ENCODE measurements around the gene LMLN.

LMLN gene

DNA sequence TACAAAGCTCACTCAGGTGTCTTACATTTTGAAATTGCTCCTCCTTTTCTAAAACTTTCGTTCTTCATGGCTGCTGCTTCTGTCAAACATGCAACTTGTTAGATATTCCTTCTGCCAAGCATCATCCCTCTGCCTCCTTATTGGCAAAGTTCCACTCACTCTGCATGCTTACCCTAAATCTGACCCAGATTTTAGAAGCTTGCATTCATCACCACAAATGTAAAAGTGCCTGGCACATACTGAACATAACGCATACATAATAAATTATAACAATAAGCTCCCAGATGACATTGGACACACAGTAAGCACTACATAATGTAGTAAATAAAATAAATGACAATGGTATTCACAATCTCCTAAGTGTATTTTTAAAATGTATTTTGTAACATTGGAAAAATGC is 107.4 kb downstream of the LMLN start:
- no peak for TF ChIP-seq BACH2 (CRISPR knock-in tag; IDR thresholded peaks at IDR 0.05; ENCODE audit: borderline replicate concordance)
- no peak for TF ChIP-seq ZNF8 (CRISPR knock-in tag; IDR thresholded peaks at IDR 0.05)
- no peak for TF ChIP-seq PPARA (CRISPR knock-in tag; IDR thresholded peaks at IDR 0.05; ENCODE audit: borderline replicate concordance)
- no peak for TF ChIP-seq ZFP3 (CRISPR knock-in tag; IDR thresholded peaks at IDR 0.05)
- TF ChIP-seq ESRRG (CRISPR knock-in tag; IDR thresholded peaks at IDR 0.05), result no peak
- no peak for TF ChIP-seq OSR1 (CRISPR knock-in tag; IDR thresholded peaks at IDR 0.05)
- no peak for TF ChIP-seq ZNF565 (CRISPR knock-in tag; conservative IDR thresholded peaks at IDR 0.05; ENCODE audit: low read depth)
- no peak for TF ChIP-seq ZC3H10 (CRISPR knock-in tag; IDR thresholded peaks at IDR 0.05)
- TF ChIP-seq, protein P1, sequence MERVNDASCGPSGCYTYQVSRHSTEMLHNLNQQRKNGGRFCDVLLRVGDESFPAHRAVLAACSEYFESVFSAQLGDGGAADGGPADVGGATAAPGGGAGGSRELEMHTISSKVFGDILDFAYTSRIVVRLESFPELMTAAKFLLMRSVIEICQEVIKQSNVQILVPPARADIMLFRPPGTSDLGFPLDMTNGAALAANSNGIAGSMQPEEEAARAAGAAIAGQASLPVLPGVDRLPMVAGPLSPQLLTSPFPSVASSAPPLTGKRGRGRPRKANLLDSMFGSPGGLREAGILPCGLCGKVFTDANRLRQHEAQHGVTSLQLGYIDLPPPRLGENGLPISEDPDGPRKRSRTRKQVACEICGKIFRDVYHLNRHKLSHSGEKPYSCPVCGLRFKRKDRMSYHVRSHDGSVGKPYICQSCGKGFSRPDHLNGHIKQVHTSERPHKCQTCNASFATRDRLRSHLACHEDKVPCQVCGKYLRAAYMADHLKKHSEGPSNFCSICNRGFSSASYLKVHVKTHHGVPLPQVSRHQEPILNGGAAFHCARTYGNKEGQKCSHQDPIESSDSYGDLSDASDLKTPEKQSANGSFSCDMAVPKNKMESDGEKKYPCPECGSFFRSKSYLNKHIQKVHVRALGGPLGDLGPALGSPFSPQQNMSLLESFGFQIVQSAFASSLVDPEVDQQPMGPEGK (CRISPR knock-in tag; IDR thresholded peaks at IDR 0.05; ENCODE audit: borderline replicate concordance), result no peak
- no peak for TF ChIP-seq GLIS3 (CRISPR knock-in tag; IDR thresholded peaks at IDR 0.05)
- TF ChIP-seq SNAI2 (CRISPR knock-in tag; IDR thresholded peaks at IDR 0.05), result no peak
- TF ChIP-seq, protein P2, sequence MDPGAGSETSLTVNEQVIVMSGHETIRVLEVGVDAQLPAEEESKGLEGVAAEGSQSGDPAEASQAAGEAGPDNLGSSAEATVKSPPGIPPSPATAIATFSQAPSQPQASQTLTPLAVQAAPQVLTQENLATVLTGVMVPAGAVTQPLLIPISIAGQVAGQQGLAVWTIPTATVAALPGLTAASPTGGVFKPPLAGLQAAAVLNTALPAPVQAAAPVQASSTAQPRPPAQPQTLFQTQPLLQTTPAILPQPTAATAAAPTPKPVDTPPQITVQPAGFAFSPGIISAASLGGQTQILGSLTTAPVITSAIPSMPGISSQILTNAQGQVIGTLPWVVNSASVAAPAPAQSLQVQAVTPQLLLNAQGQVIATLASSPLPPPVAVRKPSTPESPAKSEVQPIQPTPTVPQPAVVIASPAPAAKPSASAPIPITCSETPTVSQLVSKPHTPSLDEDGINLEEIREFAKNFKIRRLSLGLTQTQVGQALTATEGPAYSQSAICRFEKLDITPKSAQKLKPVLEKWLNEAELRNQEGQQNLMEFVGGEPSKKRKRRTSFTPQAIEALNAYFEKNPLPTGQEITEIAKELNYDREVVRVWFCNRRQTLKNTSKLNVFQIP (CRISPR knock-in tag; IDR thresholded peaks at IDR 0.05; ENCODE audit: borderline replicate concordance, low read depth), result no peak
- no peak for TF ChIP-seq RARB (CRISPR knock-in tag; IDR thresholded peaks at IDR 0.05)
- TF ChIP-seq, protein P3, sequence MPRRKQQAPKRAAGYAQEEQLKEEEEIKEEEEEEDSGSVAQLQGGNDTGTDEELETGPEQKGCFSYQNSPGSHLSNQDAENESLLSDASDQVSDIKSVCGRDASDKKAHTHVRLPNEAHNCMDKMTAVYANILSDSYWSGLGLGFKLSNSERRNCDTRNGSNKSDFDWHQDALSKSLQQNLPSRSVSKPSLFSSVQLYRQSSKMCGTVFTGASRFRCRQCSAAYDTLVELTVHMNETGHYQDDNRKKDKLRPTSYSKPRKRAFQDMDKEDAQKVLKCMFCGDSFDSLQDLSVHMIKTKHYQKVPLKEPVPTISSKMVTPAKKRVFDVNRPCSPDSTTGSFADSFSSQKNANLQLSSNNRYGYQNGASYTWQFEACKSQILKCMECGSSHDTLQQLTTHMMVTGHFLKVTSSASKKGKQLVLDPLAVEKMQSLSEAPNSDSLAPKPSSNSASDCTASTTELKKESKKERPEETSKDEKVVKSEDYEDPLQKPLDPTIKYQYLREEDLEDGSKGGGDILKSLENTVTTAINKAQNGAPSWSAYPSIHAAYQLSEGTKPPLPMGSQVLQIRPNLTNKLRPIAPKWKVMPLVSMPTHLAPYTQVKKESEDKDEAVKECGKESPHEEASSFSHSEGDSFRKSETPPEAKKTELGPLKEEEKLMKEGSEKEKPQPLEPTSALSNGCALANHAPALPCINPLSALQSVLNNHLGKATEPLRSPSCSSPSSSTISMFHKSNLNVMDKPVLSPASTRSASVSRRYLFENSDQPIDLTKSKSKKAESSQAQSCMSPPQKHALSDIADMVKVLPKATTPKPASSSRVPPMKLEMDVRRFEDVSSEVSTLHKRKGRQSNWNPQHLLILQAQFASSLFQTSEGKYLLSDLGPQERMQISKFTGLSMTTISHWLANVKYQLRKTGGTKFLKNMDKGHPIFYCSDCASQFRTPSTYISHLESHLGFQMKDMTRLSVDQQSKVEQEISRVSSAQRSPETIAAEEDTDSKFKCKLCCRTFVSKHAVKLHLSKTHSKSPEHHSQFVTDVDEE (CRISPR knock-in tag; IDR thresholded peaks at IDR 0.05), result no peak
- TF ChIP-seq ARNTL (CRISPR knock-in tag; IDR thresholded peaks at IDR 0.05; ENCODE audit: borderline replicate concordance, low read depth), result no peak
- TF ChIP-seq ISL1 (CRISPR knock-in tag; IDR thresholded peaks at IDR 0.05), result no peak
- TF ChIP-seq CSDC2 (CRISPR knock-in tag; IDR thresholded peaks at IDR 0.05), result no peak
- TF ChIP-seq ZNF70 (CRISPR knock-in tag; IDR thresholded peaks at IDR 0.05), result no peak
- no peak for ATAC-seq

DNA sequence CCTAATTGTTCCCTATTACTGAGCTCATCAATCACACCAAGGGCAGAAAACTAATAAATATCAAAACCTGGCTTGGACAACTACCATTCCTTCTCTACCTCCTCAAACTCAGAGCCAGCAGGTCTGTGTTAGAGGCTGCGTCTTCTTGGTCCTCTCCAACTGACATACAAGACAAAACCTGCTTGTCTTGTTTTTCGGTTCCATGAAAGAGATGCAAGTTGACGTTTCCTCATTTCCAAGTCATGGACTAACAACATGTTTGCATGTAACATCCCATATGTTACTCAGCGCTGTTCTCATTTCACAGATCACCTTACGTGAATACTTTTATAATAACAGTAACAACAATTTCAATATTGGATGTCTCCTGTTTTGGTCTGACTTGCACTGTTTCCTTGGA is 110.9 kb downstream of the LMLN start:
- TF ChIP-seq, protein P1 (CRISPR knock-in tag; IDR thresholded peaks at IDR 0.05; ENCODE audit: borderline replicate concordance), result no peak
- TF ChIP-seq BACH2 (CRISPR knock-in tag; IDR thresholded peaks at IDR 0.05; ENCODE audit: borderline replicate concordance) (no peak), ZC3H10 (CRISPR knock-in tag; IDR thresholded peaks at IDR 0.05) (no peak), TOX (CRISPR knock-in tag; IDR thresholded peaks at IDR 0.05; ENCODE audit: borderline replicate concordance) (no peak), ARNTL (CRISPR knock-in tag; IDR thresholded peaks at IDR 0.05; ENCODE audit: borderline replicate concordance, low read depth) (no peak), TCF4 (CRISPR knock-in tag; IDR thresholded peaks at IDR 0.05; ENCODE audit: borderline replicate concordance) (no peak), OSR1 (CRISPR knock-in tag; IDR thresholded peaks at IDR 0.05) (no peak), CSDC2 (CRISPR knock-in tag; IDR thresholded peaks at IDR 0.05) (no peak), GLIS3 (CRISPR knock-in tag; IDR thresholded peaks at IDR 0.05) (no peak), ESRRG (CRISPR knock-in tag; IDR thresholded peaks at IDR 0.05) (no peak), ZNF8 (CRISPR knock-in tag; IDR thresholded peaks at IDR 0.05) (no peak), ZNF70 (CRISPR knock-in tag; IDR thresholded peaks at IDR 0.05) (no peak), PPARA (CRISPR knock-in tag; IDR thresholded peaks at IDR 0.05; ENCODE audit: borderline replicate concordance) (no peak), SNAI2 (CRISPR knock-in tag; IDR thresholded peaks at IDR 0.05) (no peak), ZNF565 (CRISPR knock-in tag; conservative IDR thresholded peaks at IDR 0.05; ENCODE audit: low read depth) (no peak), ZFP30 (CRISPR knock-in tag; IDR thresholded peaks at IDR 0.05) (no peak)
- TF ChIP-seq, protein P4, sequence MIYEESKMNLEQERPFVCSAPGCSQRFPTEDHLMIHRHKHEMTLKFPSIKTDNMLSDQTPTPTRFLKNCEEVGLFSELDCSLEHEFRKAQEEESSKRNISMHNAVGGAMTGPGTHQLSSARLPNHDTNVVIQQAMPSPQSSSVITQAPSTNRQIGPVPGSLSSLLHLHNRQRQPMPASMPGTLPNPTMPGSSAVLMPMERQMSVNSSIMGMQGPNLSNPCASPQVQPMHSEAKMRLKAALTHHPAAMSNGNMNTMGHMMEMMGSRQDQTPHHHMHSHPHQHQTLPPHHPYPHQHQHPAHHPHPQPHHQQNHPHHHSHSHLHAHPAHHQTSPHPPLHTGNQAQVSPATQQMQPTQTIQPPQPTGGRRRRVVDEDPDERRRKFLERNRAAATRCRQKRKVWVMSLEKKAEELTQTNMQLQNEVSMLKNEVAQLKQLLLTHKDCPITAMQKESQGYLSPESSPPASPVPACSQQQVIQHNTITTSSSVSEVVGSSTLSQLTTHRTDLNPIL (CRISPR knock-in tag; IDR thresholded peaks at IDR 0.05; ENCODE audit: low read depth), result no peak
- TF ChIP-seq, protein P2 (CRISPR knock-in tag; IDR thresholded peaks at IDR 0.05; ENCODE audit: borderline replicate concordance, low read depth), result no peak
- TF ChIP-seq, protein P5, sequence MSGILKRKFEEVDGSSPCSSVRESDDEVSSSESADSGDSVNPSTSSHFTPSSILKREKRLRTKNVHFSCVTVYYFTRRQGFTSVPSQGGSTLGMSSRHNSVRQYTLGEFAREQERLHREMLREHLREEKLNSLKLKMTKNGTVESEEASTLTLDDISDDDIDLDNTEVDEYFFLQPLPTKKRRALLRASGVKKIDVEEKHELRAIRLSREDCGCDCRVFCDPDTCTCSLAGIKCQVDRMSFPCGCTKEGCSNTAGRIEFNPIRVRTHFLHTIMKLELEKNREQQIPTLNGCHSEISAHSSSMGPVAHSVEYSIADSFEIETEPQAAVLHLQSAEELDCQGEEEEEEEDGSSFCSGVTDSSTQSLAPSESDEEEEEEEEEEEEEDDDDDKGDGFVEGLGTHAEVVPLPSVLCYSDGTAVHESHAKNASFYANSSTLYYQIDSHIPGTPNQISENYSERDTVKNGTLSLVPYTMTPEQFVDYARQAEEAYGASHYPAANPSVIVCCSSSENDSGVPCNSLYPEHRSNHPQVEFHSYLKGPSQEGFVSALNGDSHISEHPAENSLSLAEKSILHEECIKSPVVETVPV (CRISPR knock-in tag; IDR thresholded peaks at IDR 0.05), result no peak
- TF ChIP-seq, protein P3 (CRISPR knock-in tag; IDR thresholded peaks at IDR 0.05), result no peak
- ATAC-seq, result no peak
